Measurements from ENCODE around the gene MXD1.

MXD1 gene

GRCh38 chr2:69940691-69941090 is 25.8 kb downstream of the MXD1 start:
- Histone ChIP-seq H3K4me2 (ENCODE audit: low read depth, low read length, poor library complexity, severe bottlenecking) (no peak overlapping the region), H3K36me3 (ENCODE audit: insufficient read depth, low read length) (peaks cover 31% of the 10 kb centered on the region; the same call in 1 of the 2 replicates)
- no peak for TF ChIP-seq CTCF (conservative IDR thresholded peaks at IDR 0.05; ENCODE audit: low read length)

GRCh38 chr2:69943000-69943842 is 28.3 kb downstream of the MXD1 start:
- Histone ChIP-seq H3K79me2 (ENCODE audit: insufficient read depth, low read length) (no peaks in the 10 kb centered on the region), H2AFZ (ENCODE audit: low read length) (no peak overlapping the region), H3K36me3 (ENCODE audit: insufficient read depth, low read length) (peaks cover 16% of the 10 kb centered on the region; the same call in 1 of the 2 replicates), H3K27me3 (ENCODE audit: insufficient read depth, low read length, poor library complexity, severe bottlenecking) (no peaks in the 10 kb centered on the region), H3K9me3 (ENCODE audit: insufficient read depth, low read depth, low read length) (no peaks in the 10 kb centered on the region), H3K4me1 (ENCODE audit: insufficient read depth, low read length, poor library complexity, severe bottlenecking) (peaks cover 32% of the 10 kb centered on the region), H3K4me2 (ENCODE audit: low read depth, low read length, poor library complexity, severe bottlenecking) (no peak overlapping the region), H3K4me3 (ENCODE audit: low read length, poor library complexity, severe bottlenecking) (no peak overlapping the region), H3F3A (ENCODE audit: low read depth) (no peaks in the 10 kb centered on the region), H3K9me2 (replicated peaks; ENCODE audit: low read depth, low read length) (no peaks in the 10 kb centered on the region), H4K20me1 (ENCODE audit: insufficient read depth, low read length, poor library complexity, severe bottlenecking) (no peaks in the 10 kb centered on the region), H3K9ac (ENCODE audit: low read depth, low read length, poor library complexity, severe bottlenecking) (no peak overlapping the region)
- TF ChIP-seq EZH2phosphoT487 (IDR thresholded peaks at IDR 0.05; ENCODE audit: borderline replicate concordance) (no peak), CTCF (conservative IDR thresholded peaks at IDR 0.05; ENCODE audit: low read length) (no peak)

More at GRCh38 chr2:69940691-69941090, 25.8 kb downstream of the MXD1 start:
- no peaks in the 10 kb centered on the region for H3K27me3 ChIP-seq (ENCODE audit: insufficient read depth, low read length, poor library complexity, severe bottlenecking)
- no peaks in the 10 kb centered on the region for H3F3A ChIP-seq (ENCODE audit: low read depth)
- H3K9me2 ChIP-seq (replicated peaks; ENCODE audit: low read depth, low read length): no peaks in the 10 kb centered on the region
- H3K4me1 ChIP-seq (ENCODE audit: insufficient read depth, low read length, poor library complexity, severe bottlenecking): peaks cover 11% of the 10 kb centered on the region
- H3K9ac ChIP-seq (ENCODE audit: low read depth, low read length, poor library complexity, severe bottlenecking): no peak overlapping the region
- H3K4me3 ChIP-seq (ENCODE audit: low read length, poor library complexity, severe bottlenecking): no peak overlapping the region
- H4K20me1 ChIP-seq (ENCODE audit: insufficient read depth, low read length, poor library complexity, severe bottlenecking): no peaks in the 10 kb centered on the region
- H3K9me3 ChIP-seq (ENCODE audit: insufficient read depth, low read depth, low read length): no peaks in the 10 kb centered on the region
- H2AFZ ChIP-seq (ENCODE audit: low read length): no peak overlapping the region
- no peaks in the 10 kb centered on the region for H3K79me2 ChIP-seq (ENCODE audit: insufficient read depth, low read length)

- peaks cover 32% of the 10 kb centered on the region for H3K4me1 ChIP-seq (ENCODE audit: insufficient read depth, low read length, poor library complexity, severe bottlenecking)
- no peak overlapping the region for H3K9ac ChIP-seq (ENCODE audit: low read depth, low read length, poor library complexity, severe bottlenecking)
- no peak overlapping the region for H3K4me2 ChIP-seq (ENCODE audit: low read depth, low read length, poor library complexity, severe bottlenecking)
- H3K9me3 ChIP-seq (ENCODE audit: insufficient read depth, low read depth, low read length): no peaks in the 10 kb centered on the region
- no peaks in the 10 kb centered on the region for H3K9me2 ChIP-seq (replicated peaks; ENCODE audit: low read depth, low read length)
- TF ChIP-seq CTCF (conservative IDR thresholded peaks at IDR 0.05; ENCODE audit: low read length): no peak
- no peak for TF ChIP-seq EZH2phosphoT487 (IDR thresholded peaks at IDR 0.05; ENCODE audit: borderline replicate concordance)
- H3F3A ChIP-seq (ENCODE audit: low read depth): no peaks in the 10 kb centered on the region
- H3K79me2 ChIP-seq (ENCODE audit: insufficient read depth, low read length): no peaks in the 10 kb centered on the region
- H3K27me3 ChIP-seq (ENCODE audit: insufficient read depth, low read length, poor library complexity, severe bottlenecking): no peaks in the 10 kb centered on the region
- peaks cover 9% of the 10 kb centered on the region; the same call in 1 of the 2 replicates for H3K36me3 ChIP-seq (ENCODE audit: insufficient read depth, low read length)
- H3K4me3 ChIP-seq (ENCODE audit: low read length, poor library complexity, severe bottlenecking): no peak overlapping the region
- H4K20me1 ChIP-seq (ENCODE audit: insufficient read depth, low read length, poor library complexity, severe bottlenecking): no peaks in the 10 kb centered on the region
- H2AFZ ChIP-seq (ENCODE audit: low read length): no peak overlapping the region
Measured at GRCh38 chr2:69943843-69944525, 29.1 kb downstream of the MXD1 start.

Data from Loucy (cell line).